T-helper 1 cell treated with Interleukin-12 subunit alpha and Interleukin-12 subunit beta and Interleukin-4 antibody, amounts not matched to agents 30 ng/mL and 1 ng/mL, for 36 hours (primary cell): ENCODE data around the gene HM13. TPM values are rescaled to one million over a fixed set of nuclear protein-coding genes. Genes with fewer than 3 reads are reported as not detected.
"Not testable (repeated sequence)": the region's sequence is repeated elsewhere in the genome, so short reads cannot be mapped to it uniquely, and the experiment has no call there.

Experiments
- intact Hi-C: fragments of 100-400 bp; cut with micrococcal nuclease; formaldehyde crosslinking; loops from one replicate; pipeline ENCODE4 v1.15.1; 2024
- total RNA-seq: library from RNA; stranded (reverse); gene quantifications from 2 replicates; pipeline ENCODE4 v1.2.3, GENCODE V29; 2022

Gene HM13
- total RNA-seq, 1 donor from 2014 or later = 203 TPM

DNA sequence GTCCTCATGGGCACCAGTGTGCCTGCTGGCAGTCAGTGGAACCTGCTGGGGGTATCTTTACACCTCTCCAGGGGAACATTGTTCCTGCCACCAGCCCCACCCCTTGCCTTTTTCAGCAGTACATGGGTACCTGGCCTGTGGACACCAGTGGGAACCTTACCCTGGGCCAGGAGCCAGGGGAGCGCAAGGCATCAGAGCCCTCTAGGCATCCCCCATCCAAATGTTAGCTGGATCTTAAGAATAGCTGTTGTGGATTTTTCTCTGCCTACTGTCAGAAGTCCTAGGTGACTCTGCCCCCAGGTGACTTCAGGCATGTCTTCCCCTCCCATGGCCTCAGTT, 52.0 kb downstream of the HM13 start:
- intact Hi-C loops = no loop called here

DNA sequence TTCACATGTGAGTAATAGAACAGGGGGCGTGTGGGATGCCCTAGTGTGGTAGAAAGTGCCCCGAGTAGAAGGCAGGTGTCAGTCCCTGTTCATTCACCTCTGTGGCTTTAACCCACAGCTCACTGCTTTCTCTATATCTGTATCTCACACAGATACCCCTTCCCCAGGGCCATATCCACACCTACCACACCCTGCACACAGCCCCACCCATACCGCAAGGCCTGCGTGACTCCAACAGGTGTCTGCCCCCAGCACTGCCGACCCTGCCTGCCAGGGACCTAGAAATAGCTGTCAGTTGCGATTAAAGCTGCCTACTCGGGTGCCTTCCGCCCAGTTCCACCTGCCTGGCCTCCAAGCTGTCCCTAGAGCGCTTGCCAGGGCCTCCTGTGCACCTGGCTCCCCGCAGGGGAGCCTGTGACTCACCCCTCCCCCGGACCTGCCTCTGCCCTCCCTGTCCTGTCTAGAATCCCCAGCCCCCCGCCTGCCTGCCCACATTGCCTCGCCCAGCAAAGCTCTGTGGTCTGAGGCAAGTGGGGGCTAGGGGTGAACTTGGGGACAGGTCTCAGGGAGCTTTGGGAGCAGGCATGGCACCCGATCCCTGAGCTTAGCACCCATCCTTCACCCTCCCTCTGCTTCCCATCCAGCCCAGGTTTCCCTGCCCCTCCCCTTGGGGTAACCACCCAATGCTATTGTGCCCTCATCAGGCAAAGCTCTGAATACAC, 52.6 kb downstream of the HM13 start:
- intact Hi-C loops = no loop called here

DNA sequence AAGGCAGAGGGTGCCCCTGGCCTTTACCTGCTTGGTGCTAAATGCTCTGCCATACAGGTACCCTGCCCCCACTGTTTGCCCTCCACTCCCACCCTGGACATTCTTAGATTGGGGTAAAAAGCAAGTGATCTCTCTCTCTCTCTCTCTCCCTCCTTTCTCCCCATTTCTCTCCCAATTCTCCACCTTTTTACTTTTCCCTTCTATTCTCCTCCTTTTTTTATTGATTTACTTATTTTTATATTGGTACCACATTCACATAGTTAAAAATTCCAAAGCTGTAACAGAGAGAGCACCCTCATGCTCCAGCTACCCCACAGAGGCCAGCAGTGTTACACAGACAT, 53.1 kb downstream of the HM13 start:
- intact Hi-C loops = no loop called here

DNA sequence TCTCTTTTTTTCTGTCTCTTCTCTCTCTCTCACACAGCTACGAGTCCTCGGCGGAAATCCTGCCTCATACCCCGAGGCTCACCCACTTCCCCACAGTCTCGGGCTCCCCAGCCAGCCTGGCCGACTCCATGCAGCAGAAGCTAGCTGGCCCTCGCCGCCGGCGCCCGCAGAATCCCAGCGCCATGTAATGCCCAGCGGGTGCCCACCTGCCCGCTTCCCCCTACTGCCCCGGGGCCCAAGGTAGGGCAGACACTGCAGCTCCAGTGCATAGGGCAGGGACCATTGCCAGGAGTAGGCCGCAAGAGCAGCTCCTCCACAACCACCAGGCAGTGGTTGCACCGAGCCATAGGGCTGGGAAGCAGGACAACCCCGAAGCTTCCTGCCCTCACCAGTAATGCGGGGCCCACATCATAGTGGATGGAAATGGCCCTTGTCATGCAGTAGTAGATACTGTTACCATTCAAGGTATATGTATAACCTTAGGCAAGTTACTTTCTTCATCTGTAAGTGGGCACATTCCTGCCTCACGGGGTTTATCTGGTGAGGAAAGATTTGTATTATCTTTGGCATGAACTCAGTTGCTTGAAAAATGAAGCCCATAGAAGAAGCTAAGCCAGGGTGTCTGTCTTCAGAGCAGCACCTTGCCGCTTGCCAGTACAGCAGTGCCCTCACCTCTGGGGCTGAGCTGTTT, 53.9 kb downstream of the HM13 start:
- intact Hi-C loops = no loop called here

DNA sequence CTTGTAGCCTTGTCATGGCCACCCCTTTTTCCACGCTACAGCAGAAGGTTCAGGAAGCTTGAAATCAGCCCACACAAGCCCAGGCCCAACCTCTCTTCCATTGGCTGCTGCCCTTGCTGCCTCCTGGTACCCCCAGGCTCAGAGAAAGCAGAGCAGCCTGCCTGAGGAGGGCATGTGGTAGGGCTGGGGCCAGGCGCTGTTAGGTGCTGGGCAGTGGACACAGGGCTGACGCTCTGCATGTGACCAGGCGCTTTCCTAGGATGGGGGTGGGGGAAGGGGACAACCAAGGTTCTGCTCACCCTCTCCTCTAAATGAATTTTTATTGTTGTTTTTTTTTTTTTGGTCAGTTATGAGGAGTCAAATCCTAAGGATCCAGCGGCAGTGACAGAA, 54.5 kb downstream of the HM13 start:
- intact Hi-C loops = loop anchor here (1.0 kb wide), 2 partner anchors 8 to 45 kb away; no protein-coding TSS in a partner anchor

DNA sequence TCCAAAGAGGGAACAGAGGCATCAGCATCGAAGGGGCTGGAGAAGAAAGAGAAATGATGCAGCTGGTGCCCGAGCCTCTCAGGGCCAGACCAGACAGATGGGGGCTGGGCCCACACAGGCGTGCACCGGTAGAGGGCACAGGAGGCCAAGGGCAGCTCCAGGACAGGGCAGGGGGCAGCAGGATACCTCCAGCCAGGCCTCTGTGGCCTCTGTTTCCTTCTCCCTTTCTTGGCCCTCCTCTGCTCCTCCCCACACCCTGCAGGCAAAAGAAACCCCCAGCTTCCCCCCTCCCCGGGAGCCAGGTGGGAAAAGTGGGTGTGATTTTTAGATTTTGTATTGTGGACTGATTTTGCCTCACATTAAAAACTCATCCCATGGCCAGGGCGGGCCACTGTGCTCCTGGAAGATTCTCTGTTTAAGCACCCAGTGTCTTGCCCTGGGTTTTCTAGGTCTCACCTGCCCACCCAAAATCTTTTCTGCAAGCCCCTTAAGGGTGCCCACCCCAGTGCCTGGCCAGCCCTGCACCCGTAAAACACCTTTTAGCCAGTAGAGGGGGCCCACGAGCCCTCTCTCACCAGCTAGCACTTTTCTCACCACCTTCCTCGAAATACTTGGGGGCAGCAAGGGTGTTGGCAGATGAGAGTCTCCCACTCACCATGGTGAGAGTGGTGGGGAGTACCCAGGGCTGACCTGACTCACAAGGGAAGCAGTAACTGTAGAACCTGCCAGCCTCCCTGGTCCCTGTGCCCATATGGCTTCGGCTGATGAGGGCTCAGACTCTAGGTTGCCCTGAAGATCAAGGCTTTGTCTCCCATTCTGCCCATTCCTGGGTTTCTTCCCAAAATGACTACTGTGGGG, 55.1 kb downstream of the HM13 start:
- intact Hi-C loops = loop anchor here (1.0 to 5.0 kb wide), 3 partner anchors 9 to 168 kb away; partner anchors contain the start of gene TPX2

DNA sequence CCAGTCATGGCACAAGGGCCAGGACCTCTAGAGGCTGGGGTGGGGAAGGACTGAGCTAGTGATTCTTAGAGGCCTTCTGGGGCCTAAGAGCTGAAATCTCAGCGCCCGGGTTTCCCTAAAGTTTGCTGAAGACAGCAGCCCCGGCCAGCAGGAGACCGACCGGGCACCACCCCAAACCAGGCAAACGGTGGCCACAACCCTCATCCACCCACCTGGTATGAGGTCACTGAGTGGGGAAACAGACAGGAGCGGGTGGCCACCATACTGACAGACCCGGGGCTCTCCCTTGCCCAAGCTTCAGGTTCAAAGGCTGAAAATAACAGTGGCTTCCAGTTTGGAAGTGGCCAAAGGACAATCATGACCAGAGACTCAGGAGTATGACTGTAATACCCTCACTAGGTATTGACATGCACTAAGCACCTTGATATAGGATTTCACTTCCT, 55.8 kb downstream of the HM13 start:
- intact Hi-C loops = loop anchor here (5.0 kb wide), 1 partner anchor 167 kb away; the partner anchor contains the start of gene TPX2

DNA sequence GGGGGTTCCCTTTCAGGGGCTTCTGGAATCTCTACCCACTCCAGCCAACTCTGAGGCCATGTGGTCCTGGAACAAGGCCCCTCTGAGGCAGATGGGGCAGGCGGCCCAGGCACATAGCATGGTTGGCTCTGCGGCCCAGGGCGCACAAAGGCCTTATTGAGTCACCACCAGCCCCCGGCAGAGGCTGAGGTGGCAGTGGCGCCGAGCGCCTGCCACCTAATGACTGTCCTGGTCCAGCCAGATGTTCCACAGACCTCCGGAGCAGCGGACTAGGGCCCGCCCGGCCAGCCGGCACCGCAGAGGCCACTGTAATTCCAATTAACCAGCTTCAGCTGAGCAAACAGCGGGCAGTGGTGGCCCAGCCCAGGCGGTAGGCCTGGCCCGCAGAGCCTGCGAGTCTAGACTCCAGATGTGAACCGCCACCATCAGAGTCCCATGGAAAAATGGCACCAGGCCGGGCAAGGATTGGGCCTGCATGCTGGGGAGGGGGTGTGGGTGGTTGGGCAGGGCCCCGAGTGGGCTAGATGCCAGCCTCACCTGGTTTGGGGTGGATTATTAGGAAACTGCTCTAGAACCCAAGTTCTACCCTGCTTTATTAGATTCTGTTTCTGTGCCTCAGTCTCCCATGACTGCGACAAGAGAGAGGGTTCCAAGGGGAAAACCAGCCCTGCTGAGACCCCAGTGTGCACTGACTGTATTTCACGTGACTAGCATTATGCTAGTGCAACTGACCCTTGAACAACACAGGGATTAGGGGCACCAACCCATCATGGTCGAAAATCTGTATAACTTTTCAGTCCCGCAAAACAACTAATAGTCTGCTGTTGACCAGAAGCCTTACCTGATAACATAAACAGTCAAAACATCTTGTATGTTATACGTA, 56.7 kb downstream of the HM13 start:
- intact Hi-C loops = loop anchor here (5.0 kb wide), 1 partner anchor 166 kb away; the partner anchor contains the start of gene TPX2

DNA sequence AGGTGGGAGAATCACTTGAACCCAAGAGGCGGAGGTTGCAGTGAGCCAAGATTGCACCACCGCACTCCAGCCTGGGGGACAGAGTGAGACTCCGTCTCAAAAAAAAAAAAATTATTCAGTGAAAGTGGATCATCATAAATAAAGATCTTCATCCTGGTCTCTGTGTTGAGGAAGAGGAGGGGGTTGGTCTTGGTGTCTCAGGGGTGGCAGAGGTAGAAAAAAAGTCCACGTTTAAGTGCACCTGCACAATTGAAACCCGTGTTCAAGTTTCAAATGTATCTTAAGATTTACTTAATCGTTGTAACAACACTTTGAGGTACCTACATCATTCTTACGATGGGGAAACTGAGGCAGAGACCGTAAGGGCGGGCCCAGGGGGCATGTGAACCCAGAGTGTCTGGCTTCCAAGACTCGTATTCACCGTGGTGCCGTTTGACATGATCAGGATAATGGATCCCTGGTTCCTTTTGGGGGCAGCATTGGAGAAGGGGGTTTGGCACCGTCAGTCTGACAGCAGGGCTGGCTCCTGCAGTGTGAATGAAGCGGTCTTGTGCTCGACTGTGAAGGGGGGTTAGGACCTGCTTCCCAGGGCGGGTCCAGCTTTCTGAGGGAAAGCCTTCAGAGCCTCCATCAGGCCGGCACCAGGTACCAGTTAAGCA, 57.9 kb downstream of the HM13 start:
- intact Hi-C loops = loop anchor here (1.0 to 5.0 kb wide), 4 partner anchors 9 to 165 kb away; partner anchors contain the start of genes HM13 and TPX2

DNA sequence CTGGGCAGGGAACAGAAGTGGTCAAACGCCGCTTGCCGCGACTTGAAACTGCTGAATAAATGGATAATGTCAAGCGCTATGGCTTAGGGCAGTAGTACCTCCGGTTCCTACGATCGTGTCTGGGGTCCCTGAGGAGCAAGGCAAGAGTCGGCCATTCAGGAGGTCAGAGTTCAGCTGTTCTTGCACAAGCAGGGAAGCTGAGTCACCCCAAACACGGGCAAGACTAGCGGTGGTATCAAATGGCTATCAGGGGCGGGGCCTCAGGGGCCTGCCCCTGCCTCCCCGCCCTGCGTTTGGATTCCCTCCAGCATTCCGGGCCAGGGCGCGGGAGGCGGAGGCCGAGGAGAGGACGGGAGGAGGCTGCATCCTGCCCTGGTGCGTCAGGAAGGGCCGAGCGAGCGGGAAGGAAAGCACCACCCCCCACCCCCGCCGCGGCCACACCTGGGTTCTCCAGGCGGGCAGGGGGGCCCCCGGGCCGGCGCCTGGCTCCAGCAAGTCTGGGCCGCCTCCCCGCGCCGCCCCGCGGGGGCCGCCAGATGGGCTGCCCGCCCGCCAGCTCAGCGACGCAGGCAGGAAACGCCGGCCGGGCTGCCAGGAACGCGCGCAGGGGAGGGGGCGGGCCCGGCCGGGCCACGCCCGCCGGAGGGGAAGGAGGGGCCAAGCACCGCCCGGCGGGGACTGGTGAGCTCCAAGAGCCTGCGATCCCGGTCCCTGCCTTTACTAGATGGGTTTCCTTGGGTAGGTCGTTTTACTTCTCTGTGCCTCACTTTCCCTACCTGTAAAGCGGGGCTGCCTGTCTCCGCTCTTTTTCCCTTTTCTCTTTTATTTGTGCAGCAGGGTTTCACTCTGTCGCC, 58.7 kb downstream of the HM13 start:
- intact Hi-C loops = loop anchor here (1.0 to 5.0 kb wide), 7 partner anchors 10 to 164 kb away; partner anchors contain the start of genes HM13, ID1 and TPX2

DNA sequence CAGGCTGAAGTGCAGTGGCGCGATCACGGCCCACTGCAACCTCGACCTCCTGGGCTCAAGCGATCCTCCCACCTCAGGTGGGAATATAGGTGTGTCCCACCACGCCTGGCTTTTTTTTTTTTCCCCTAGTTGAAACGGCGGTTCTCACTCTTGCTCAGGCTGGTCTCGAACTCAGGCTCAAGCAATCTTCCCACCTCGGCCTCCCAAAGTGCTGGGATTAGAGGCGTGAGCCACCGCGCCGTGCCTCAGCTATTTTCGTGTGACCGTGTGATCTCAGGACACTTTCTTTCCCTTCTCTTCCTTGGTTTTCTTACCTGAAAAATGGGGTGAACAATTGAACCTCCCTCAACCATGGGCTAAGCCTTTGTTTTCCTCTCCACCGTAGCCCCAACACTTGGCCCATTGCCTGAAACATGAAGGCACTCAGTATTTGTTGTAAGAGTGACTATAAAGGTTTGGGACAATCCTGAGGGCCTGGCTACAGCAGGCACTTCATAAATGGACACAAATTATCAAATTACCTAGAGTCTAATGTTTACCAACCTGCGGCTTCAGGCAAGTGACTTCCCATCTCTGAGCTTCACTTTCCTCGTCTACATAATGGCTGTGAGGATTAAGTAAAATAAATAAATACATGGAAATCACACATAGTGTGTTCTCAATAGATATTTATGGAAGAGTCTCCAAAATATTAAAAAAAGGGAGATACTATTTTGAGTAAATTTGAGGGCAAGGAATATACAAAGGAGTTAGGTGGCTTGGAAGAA, 59.5 kb downstream of the HM13 start:
- intact Hi-C loops = loop anchor here (1.0 to 5.0 kb wide), 5 partner anchors 13 to 164 kb away; partner anchors contain the start of genes HM13, ID1 and TPX2

DNA sequence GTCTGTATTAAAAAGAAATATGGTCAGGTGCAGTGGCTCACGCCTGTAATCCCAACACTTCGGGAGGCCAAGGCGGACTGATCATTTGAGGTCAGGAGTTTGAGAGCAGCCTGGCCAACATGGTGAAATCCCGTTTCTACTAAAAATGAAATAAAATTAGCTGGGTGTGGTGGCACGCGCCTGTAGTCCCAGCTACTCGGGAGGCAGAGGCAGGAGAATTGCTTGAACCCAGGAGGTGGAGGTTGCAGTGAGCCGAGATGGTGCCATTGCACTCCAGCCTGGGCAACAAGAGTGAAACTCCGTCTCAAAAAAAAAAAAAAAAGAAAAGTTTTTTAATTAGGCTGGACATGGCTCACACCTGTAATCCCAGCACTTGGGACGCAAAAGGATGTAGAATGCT, 60.7 kb downstream of the HM13 start:
- intact Hi-C loops = loop anchor here (5.0 kb wide), 1 partner anchor 162 kb away; the partner anchor contains the start of gene TPX2

DNA sequence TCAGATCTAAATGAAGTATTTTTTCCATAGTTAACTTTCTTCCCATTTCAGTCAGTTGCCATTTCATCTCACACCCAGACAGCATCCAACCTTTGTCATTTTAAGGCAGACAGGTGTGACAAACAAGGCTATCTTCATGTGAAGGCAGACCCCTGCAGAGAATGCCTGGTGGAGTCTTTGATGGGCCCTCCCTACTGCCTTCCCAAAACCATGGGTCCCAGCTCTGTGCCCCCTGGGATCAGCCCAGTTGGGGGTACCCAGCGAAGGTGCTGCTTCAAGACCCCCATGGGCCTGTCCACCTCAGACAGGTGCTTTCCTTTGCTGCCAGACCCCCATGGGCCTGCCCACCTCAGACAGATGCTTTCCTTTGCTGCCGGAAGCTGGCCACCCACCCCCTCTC, 62.5 kb downstream of the HM13 start:
- intact Hi-C loops = no loop called here

DNA sequence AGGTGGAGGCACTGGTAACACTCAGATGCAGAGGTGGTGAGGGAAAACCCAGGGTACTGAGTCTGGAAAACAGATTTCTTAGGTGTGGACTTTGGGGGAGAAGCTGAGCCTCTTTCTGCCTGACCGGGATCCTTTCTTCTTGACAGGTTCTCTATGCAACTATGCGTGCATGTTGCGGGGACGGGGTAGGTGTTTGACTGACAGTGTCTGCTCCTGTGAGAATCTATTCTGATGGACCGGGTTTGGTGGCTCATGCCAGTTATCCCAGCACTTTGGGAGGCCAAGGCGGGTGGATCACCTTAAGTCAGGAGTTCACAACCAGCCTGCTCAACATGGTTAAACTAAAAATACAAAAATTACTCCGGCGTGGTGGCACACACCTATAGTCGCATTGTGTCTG, 63.0 kb downstream of the HM13 start:
- intact Hi-C loops = no loop called here

DNA sequence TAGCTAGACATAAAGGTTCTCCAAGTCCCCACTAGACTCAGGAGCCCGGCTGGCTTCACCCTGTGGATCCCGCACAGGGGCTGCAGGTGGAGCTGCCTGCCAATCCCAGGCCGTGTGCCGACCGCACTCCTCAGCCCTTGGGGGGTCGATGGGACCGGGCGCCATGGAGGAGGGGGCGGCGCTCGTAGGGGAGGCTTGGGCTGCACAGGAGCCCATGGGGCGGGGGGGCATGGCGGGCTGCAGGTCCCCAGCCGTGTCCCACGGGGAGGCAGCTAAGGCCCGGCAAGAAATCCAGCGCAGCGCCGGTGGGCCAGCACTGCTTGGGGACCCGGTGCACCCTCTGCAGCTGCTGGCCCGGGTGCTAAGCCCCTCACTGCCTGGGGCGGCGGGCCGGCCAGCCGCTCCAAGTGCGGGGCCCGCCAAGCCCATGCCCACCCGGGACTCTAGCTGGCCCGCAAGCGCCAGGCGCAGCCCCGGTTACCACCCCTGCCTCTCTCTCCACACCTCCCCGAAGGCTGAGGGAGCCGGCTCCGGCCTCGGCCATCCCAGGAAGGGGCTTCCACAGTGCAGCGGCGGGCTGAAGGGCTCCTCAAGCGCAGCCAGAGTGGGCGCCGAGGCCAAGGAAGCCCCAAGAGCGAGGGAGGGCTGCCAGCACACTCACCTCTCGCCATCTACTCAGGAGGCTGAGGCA, 64.4 kb downstream of the HM13 start:
- intact Hi-C loops = no loop called here

DNA sequence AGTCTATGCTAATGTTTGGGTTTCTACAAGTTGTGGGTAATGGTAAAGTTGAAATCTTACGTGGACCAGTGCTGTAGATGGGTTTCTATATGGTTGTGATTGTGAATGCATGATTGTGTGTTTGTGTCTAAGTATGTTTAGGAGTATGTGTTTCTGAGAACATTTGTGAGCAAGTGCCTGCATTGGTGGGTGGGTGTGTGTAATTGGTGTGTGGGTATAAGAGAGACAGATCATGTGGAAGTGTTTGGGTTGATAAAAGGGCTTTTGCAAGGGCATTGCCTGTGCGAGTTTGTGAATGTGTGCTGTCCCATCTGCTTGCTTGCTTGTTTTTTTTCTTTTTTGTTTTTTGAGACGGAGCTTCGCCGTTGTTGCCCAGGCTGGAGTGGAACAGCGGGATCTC, 65.0 kb downstream of the HM13 start:
- intact Hi-C loops = no loop called here

DNA sequence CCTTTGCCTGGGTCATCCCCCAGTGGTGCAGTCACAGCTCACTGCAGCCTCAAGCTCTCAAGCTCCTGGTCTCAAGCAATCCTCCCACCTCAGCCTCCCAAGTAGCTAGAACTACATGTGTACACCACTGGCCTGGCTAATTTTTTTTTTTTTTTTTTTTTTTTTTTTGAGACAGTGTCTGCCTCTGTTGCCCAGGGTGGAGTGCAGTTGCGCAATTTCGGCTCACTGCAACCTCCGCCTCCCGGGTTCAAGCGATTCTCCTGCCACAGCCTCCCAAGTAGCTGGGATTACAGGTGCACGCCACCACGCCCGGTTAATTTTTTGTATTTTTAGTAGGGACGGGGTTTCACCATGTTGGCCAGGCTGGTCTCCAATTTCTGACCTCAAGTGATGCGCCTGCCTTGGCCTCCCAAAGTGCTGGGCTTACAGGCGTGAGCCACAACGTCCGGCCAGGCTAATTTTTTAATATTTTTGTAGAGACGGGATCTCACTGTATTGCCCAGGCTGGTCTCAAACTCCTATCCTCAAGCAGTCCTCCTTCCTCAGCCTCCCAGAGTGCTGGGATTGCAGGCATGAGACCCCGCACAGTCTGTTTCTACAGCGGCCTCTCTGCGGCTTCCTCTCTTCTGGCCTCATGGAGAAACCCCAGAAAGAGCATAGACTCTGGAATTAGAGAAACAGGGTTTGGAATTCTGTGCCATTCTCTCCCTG, 65.9 kb downstream of the HM13 start:
- intact Hi-C loops = not testable (repeated sequence)
